ENCODE data around the gene JADE3.

DNA sequence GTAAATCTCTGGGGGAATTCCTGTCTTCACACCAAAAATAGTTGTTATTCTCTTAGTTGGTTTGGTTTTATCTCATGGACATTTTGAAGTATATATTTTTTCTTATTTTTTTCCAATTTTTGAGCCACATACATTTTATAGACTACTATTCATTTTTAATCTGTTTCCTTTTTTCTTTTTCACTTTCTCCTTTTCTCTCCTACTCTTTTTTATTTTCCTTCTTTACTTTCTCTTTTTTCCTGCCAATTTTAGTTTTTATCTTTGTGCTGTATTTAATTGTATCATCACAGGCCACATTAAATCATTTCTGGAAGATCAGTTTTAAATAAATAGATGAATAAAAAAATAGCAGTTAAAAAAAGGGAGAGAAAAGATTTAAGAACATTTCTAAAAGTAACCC lies 14.0 kb upstream of the JADE3 start:
- TF ChIP-seq, protein P1, sequence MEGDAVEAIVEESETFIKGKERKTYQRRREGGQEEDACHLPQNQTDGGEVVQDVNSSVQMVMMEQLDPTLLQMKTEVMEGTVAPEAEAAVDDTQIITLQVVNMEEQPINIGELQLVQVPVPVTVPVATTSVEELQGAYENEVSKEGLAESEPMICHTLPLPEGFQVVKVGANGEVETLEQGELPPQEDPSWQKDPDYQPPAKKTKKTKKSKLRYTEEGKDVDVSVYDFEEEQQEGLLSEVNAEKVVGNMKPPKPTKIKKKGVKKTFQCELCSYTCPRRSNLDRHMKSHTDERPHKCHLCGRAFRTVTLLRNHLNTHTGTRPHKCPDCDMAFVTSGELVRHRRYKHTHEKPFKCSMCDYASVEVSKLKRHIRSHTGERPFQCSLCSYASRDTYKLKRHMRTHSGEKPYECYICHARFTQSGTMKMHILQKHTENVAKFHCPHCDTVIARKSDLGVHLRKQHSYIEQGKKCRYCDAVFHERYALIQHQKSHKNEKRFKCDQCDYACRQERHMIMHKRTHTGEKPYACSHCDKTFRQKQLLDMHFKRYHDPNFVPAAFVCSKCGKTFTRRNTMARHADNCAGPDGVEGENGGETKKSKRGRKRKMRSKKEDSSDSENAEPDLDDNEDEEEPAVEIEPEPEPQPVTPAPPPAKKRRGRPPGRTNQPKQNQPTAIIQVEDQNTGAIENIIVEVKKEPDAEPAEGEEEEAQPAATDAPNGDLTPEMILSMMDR (IDR thresholded peaks at IDR 0.05; ENCODE audit: borderline replicate concordance, extremely low read depth, low read length, poor library complexity, severe bottlenecking), result no peak
- no peak for TF ChIP-seq EZH2 (IDR thresholded peaks at IDR 0.05; ENCODE audit: borderline replicate concordance, low read depth, low read length, severe bottlenecking)

All from DND-41 (cell line).